NT2/D1 (cell line): ENCODE data around the gene ADCY9.

ENCODE experiments used
- SUZ12 ChIP-seq: IDR thresholded peaks from 2 replicates; pipeline ENCODE4 v1.6.1; 2011; ENCODE audit not compliant: insufficient read length, insufficient read depth; ENCODE audit errors: extremely low read depth
- YY1 ChIP-seq: IDR thresholded peaks from 2 replicates; pipeline ENCODE4 v1.6.1; 2011; ENCODE audit not compliant: insufficient read length, insufficient read depth
- ZNF274 ChIP-seq: IDR thresholded peaks from 2 replicates; pipeline ENCODE4 v1.6.1; 2011; ENCODE audit warnings: mild to moderate bottlenecking, low read depth, low read length

GRCh38 chr16:3995001-3995400 lies 121.2 kb downstream of the ADCY9 start:
- no peak for TF ChIP-seq YY1
- TF ChIP-seq SUZ12, result no peak
- TF ChIP-seq ZNF274, result no peak
